PC-3 (cell line): ENCODE results near the gene MLN. TPM values are rescaled to one million over a fixed set of nuclear protein-coding genes. Genes with fewer than 3 reads are reported as not detected.

ENCODE experiments used
- ATAC-seq: fragments of 200-7000 bp; cut with Tn5 transposase; 2 replicates; pipeline ENCODE4 v1.9.1; 2020; ENCODE audit warnings: mild to moderate bottlenecking, moderate library complexity
- BruUV-seq: library from RNA; stranded (reverse); fragments of 400-500 nt; replicated peaks from 2 replicates; lab custom pipeline; 2021; lab: Mats Ljungman, UMichigan
- CTCF ChIA-PET: fragments of 300-600 bp; sonication (Branson Sonifier 250); formaldehyde crosslinking; loops from one replicate; lab custom pipeline; 2022; ENCODE audit warnings: antibody characterized with exemption; lab: Charles Lee
- POLR2A ChIA-PET: fragments of 300-600 bp; sonication (Branson Sonifier 250); formaldehyde crosslinking; loops from one replicate; lab custom pipeline; 2022; ENCODE audit warnings: antibody characterized with exemption; ENCODE audit not compliant: unreplicated experiment; lab: Charles Lee
- DNase-seq: peaks from one replicate; pipeline ENCODE4 v3.0.0-alpha.2; 2015
- H2AFZ ChIP-seq: fragments of 300-600 bp; sonication (generic); 2 replicates; pipeline ENCODE4 v1.6.0; 2016; ENCODE audit warnings: antibody characterized with exemption, low read length
- H3F3A ChIP-seq: fragments of 300-600 bp; sonication (generic); one replicate; pipeline ENCODE4 v1.6.0; 2017; ENCODE audit warnings: antibody characterized with exemption, low read length, control low read depth, mild to moderate bottlenecking; ENCODE audit not compliant: unreplicated experiment
- H3K27ac ChIP-seq: fragments of 300-600 bp; sonication (generic); 2 replicates; pipeline ENCODE4 v1.5.1; 2016; ENCODE audit warnings: mild to moderate bottlenecking, low read length
- H3K27me3 ChIP-seq: fragments of 300-600 bp; sonication (generic); 2 replicates; pipeline ENCODE4 v1.6.1; 2016; ENCODE audit warnings: low read length, mixed read lengths
- H3K36me3 ChIP-seq: fragments of 300-600 bp; sonication (generic); 2 replicates; pipeline ENCODE4 v1.6.1; 2016; ENCODE audit warnings: low read depth, mixed run types, low read length, mixed read lengths
- H3K4me1 ChIP-seq: fragments of 300-600 bp; sonication (generic); 2 replicates; pipeline ENCODE4 v1.5.1; 2016; ENCODE audit warnings: low read length; ENCODE audit not compliant: insufficient read depth
- H3K4me2 ChIP-seq: fragments of 300-600 bp; sonication (generic); 2 replicates; pipeline ENCODE4 v1.6.0; 2016; ENCODE audit warnings: low read length
- H3K4me3 ChIP-seq: fragments of 300-600 bp; sonication (generic); 2 replicates; pipeline ENCODE4 v1.5.1; 2016; ENCODE audit warnings: mild to moderate bottlenecking, low read length, mixed read lengths
- H3K79me2 ChIP-seq: fragments of 300-600 bp; sonication (generic); 2 replicates; pipeline ENCODE4 v1.6.1; 2017; ENCODE audit warnings: low read length, mixed read lengths
- H3K9ac ChIP-seq: fragments of 300-600 bp; sonication (generic); 2 replicates; pipeline ENCODE4 v1.6.0; 2016; ENCODE audit warnings: mild to moderate bottlenecking, low read length
- H3K9me2 ChIP-seq: fragments of 300-600 bp; sonication (generic); replicated peaks from 2 replicates; pipeline ENCODE4 v1.6.1; 2016; ENCODE audit warnings: mixed run types, low read length, mixed read lengths
- H3K9me3 ChIP-seq: fragments of 300-600 bp; sonication (generic); 2 replicates; pipeline ENCODE4 v1.6.1; 2016; ENCODE audit warnings: low read length, mixed read lengths
- H4K20me1 ChIP-seq: fragments of 300-600 bp; sonication (generic); 2 replicates; pipeline ENCODE4 v1.6.1; 2016; ENCODE audit warnings: low read length, mixed read lengths
- CTCF ChIP-seq: fragments of 300-600 bp; sonication (generic); conservative IDR thresholded peaks from 2 replicates; pipeline ENCODE4 v1.5.1; 2017; ENCODE audit warnings: antibody characterized with exemption, low read depth, mild to moderate bottlenecking, low read length
- EZH2 ChIP-seq: fragments of 300-600 bp; sonication (generic); IDR thresholded peaks from one replicate; pipeline ENCODE4 v1.6.1; 2017; ENCODE audit warnings: antibody characterized with exemption, mild to moderate bottlenecking, low read length; ENCODE audit not compliant: unreplicated experiment
- EZH2phosphoT487 ChIP-seq: fragments of 300-600 bp; sonication (generic); IDR thresholded peaks from 2 replicates; pipeline ENCODE4 v1.6.1; 2018; ENCODE audit warnings: mild to moderate bottlenecking, antibody characterized with exemption, low read length, borderline replicate concordance
- intact Hi-C: fragments of 100-400 bp; cut with micrococcal nuclease; formaldehyde crosslinking; loops from 2 replicates; pipeline ENCODE4 v1.9.0; 2023
- total RNA-seq: library from RNA; depleted of rRNA; stranded (reverse); fragments of >200 nt; gene quantifications from 2 replicates; pipeline ENCODE4 v1.2.3, GENCODE V29; 2014

The MLN gene
- total RNA-seq, 1 experiment from 2014 or later: not detected

- Histone ChIP-seq H3F3A (no peaks in the 10 kb centered on the region), H3K36me3 (peaks cover 67% of the 10 kb centered on the region), H2AFZ (no peak overlapping the region), H3K27ac (no peak overlapping the region), H3K27me3 (no peaks in the 10 kb centered on the region), H3K4me2 (no peak overlapping the region), H3K9ac (no peak overlapping the region), H3K9me2 (no peaks in the 10 kb centered on the region), H3K4me1 (peaks cover 18% of the 10 kb centered on the region), H3K9me3 (no peaks in the 10 kb centered on the region), H3K79me2 (no peaks in the 10 kb centered on the region), H4K20me1 (no peaks in the 10 kb centered on the region; the same call in 1 of the 2 replicates), H3K4me3 (no peak overlapping the region)
- no peak for DNase-seq
- intact Hi-C loops: no loop called here
- ChIA-PET POLR2A (no interaction called here), CTCF (no interaction called here)
- BruUV-seq: no TSS peak
- no peak for TF ChIP-seq CTCF
- no peak for TF ChIP-seq EZH2
- TF ChIP-seq EZH2phosphoT487: no peak
- ATAC-seq: no peak
Measured at GRCh38 chr6:33777398-33778388, 26.1 kb downstream of the MLN start.

DNA sequence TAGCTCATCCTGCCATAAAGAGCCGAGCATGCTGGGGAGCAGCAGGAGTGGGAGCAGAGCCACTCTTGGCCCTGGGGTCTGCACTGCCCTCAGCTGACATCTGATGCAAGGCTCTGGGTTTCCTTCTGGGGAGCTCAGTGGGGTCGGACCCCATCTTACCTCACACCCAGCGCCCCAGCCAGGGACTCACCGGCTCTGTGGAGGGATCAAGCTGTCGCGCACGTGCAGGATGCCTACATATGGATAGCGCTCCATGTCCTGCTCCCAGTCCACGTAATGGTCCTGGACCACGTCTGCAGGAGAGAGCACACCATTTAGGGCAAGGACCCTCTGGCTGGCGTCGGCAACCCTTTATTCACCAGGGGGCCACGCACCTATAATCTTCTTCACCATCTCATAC lies 27.0 kb downstream of the MLN start:
- Histone ChIP-seq H3K36me3 (peaks cover 60% of the 10 kb centered on the region), H3K9me2 (no peaks in the 10 kb centered on the region), H3K4me3 (no peak overlapping the region), H3F3A (no peaks in the 10 kb centered on the region), H3K4me1 (peaks cover 13% of the 10 kb centered on the region), H3K27me3 (no peaks in the 10 kb centered on the region), H3K79me2 (no peaks in the 10 kb centered on the region), H3K4me2 (no peak overlapping the region), H2AFZ (no peak overlapping the region), H3K9ac (no peak overlapping the region), H3K9me3 (no peaks in the 10 kb centered on the region), H4K20me1 (no peaks in the 10 kb centered on the region; the same call in 1 of the 2 replicates), H3K27ac (no peak overlapping the region)
- BruUV-seq: no TSS peak
- ChIA-PET CTCF (no interaction called here), POLR2A (no interaction called here)
- intact Hi-C loops: no loop called here
- TF ChIP-seq CTCF (no peak), EZH2 (no peak), EZH2phosphoT487 (no peak)
- ATAC-seq (no peak), DNase-seq (no peak)

DNA sequence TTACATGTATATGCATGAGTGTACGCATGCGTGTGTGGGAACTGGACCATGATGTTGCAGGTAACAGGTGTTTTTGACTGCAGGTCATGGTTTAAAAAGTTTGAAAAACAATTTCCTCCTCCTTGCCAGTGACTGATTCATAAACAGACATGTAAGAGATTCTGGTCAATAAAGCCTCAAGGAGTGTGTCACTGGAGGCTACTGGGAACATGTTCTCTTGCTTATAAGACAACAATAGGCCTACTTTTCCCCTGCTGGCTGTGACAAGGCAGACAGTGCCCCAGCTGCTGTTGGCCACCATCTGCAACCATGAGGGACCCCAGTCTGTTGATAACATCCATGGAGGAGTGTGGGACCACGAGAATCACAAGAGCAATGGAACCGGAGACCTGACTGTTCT lies 27.6 kb downstream of the MLN start:
- no peak for DNase-seq
- H3F3A ChIP-seq: no peaks in the 10 kb centered on the region
- no peak for ATAC-seq
- intact Hi-C loops: no loop called here
- no peak for TF ChIP-seq EZH2
- TF ChIP-seq EZH2phosphoT487: no peak
- no peak for TF ChIP-seq CTCF
- peaks cover 60% of the 10 kb centered on the region for H3K36me3 ChIP-seq
- H2AFZ ChIP-seq: no peak overlapping the region
- ChIA-PET POLR2A (no interaction called here), CTCF (no interaction called here)
- no peak overlapping the region for H3K4me3 ChIP-seq
- no peaks in the 10 kb centered on the region; the same call in 1 of the 2 replicates for H4K20me1 ChIP-seq
- no peaks in the 10 kb centered on the region for H3K9me2 ChIP-seq
- H3K4me1 ChIP-seq: peaks cover 7% of the 10 kb centered on the region
- no peaks in the 10 kb centered on the region for H3K79me2 ChIP-seq
- no peaks in the 10 kb centered on the region for H3K27me3 ChIP-seq
- H3K9me3 ChIP-seq: no peaks in the 10 kb centered on the region
- H3K27ac ChIP-seq: no peak overlapping the region
- no peak overlapping the region for H3K9ac ChIP-seq
- H3K4me2 ChIP-seq: no peak overlapping the region
- BruUV-seq: no TSS peak
